IMR-90 (cell line): Measurements from ENCODE around the gene USP5. TPM values are rescaled to one million over a fixed set of nuclear protein-coding genes. Genes with fewer than 3 reads are reported as not detected.
A peak's percentile ranks its signal among the peaks of the same experiment; 100 is the strongest.

ENCODE experiments used
- ATAC-seq: fragments of 200-7000 bp; cut with Tn5 transposase; 2 replicates; pipeline ENCODE4 v1.9.1; 2020; ENCODE audit warnings: low read depth, mild to moderate bottlenecking, moderate library complexity
- BruUV-seq: library from RNA; stranded (reverse); fragments of 400-500 nt; replicated peaks from 2 replicates; lab custom pipeline; 2021; lab: Mats Ljungman, UMichigan
- CTCF ChIA-PET: fragments of 300-600 bp; formaldehyde crosslinking; extraction: SDS; loops from one replicate; lab custom pipeline; 2021; ENCODE audit warnings: antibody characterized with exemption; lab: Yijun Ruan, JAX
- POLR2A ChIA-PET: fragments of 300-600 bp; sonication (Branson Sonifier 250); formaldehyde crosslinking; loops from one replicate; lab custom pipeline; 2022; ENCODE audit warnings: antibody characterized with exemption; ENCODE audit not compliant: unreplicated experiment; lab: Charles Lee
- DNase-seq: peaks from one replicate; pipeline ENCODE4 v3.0.0; 2013
- H2AFZ ChIP-seq: replicated peaks from 2 replicates; pipeline ENCODE3; 2013; ENCODE audit warnings: low read length, mild to moderate bottlenecking; ENCODE audit not compliant: poor library complexity
- H2AK5ac ChIP-seq: 2 replicates; pipeline ENCODE4 v1.6.1; 2013; ENCODE audit warnings: low read depth, low read length, inconsistent platforms
- H2AK9ac ChIP-seq: replicated peaks from 2 replicates; pipeline ENCODE3; 2013; ENCODE audit warnings: mild to moderate bottlenecking, low read depth, low read length, moderate library complexity; ENCODE audit not compliant: poor library complexity
- H2BK120ac ChIP-seq: 2 replicates; pipeline ENCODE4 v1.6.1; 2013; ENCODE audit warnings: low read depth, low read length, inconsistent platforms
- H2BK15ac ChIP-seq: 3 replicates; pipeline ENCODE4 v1.6.1; 2013; ENCODE audit warnings: low read depth, low read length, inconsistent platforms
- H2BK20ac ChIP-seq: 2 replicates; pipeline ENCODE4 v1.6.1; 2013; ENCODE audit warnings: low read depth, mild to moderate bottlenecking, inconsistent platforms, low read length, moderate library complexity
- H2BK5ac ChIP-seq: 2 replicates; pipeline ENCODE4 v1.6.1; 2013; ENCODE audit warnings: mild to moderate bottlenecking, low read depth, low read length, inconsistent platforms; ENCODE audit not compliant: poor library complexity, severe bottlenecking
- H3K14ac ChIP-seq: replicated peaks from 2 replicates; pipeline ENCODE4 v1.6.1; 2013; ENCODE audit warnings: low read depth, low read length, inconsistent platforms
- H3K18ac ChIP-seq: 2 replicates; pipeline ENCODE4 v1.6.1; 2013; ENCODE audit warnings: low read depth, low read length, control low read depth
- H3K23ac ChIP-seq: 2 replicates; pipeline ENCODE4 v1.6.1; 2013; ENCODE audit warnings: low read depth, low read length, inconsistent platforms
- H3K27ac ChIP-seq: 2 replicates; pipeline ENCODE4 v1.5.1; 2013; ENCODE audit warnings: mild to moderate bottlenecking, control low read depth, low read length; ENCODE audit not compliant: insufficient read depth
- H3K27me3 ChIP-seq: 2 replicates; pipeline ENCODE4 v1.6.1; 2013; ENCODE audit warnings: low read length; ENCODE audit not compliant: control insufficient read depth, insufficient read depth
- H3K36me3 ChIP-seq: 2 replicates; pipeline ENCODE4 v1.6.1; 2013; ENCODE audit warnings: low read length, mixed read lengths; ENCODE audit not compliant: control insufficient read depth, insufficient read depth
- H3K4ac ChIP-seq: 2 replicates; pipeline ENCODE4 v1.6.1; 2013; ENCODE audit warnings: low read depth, low read length, inconsistent platforms
- H3K4me1 ChIP-seq: 2 replicates; pipeline ENCODE4 v1.6.1; 2013; ENCODE audit warnings: low read length, mixed read lengths; ENCODE audit not compliant: control insufficient read depth, insufficient read depth
- H3K4me2 ChIP-seq: 2 replicates; pipeline ENCODE4 v1.6.1; 2013; ENCODE audit warnings: low read depth, mild to moderate bottlenecking, control low read depth, low read length, moderate library complexity
- H3K4me3 ChIP-seq: 2 replicates; pipeline ENCODE4 v1.5.1; 2013; ENCODE audit warnings: low read depth, mild to moderate bottlenecking, control low read depth, low read length, moderate library complexity; ENCODE audit not compliant: insufficient read depth
- H3K56ac ChIP-seq: 2 replicates; pipeline ENCODE4 v1.6.1; 2013; ENCODE audit warnings: low read length, inconsistent platforms; ENCODE audit not compliant: insufficient read depth; ENCODE audit errors: extremely low read depth
- H3K79me1 ChIP-seq, 2 experiments: 2 replicates each; pipeline ENCODE4 v1.6.1; 2013; ENCODE audit warnings: low read length in 2 of 2, inconsistent platforms in 1 of 2, low read depth in 1 of 2
- H3K9ac ChIP-seq: 2 replicates; pipeline ENCODE4 v1.6.1; 2013; ENCODE audit warnings: low read depth, low read length, control low read depth
- H3K9me1 ChIP-seq: 2 replicates; pipeline ENCODE4 v1.6.1; 2013; ENCODE audit warnings: low read length, inconsistent platforms; ENCODE audit not compliant: insufficient read depth
- H3K9me3 ChIP-seq: 2 replicates; pipeline ENCODE4 v1.6.1; 2013; ENCODE audit warnings: low read length; ENCODE audit not compliant: control insufficient read depth, insufficient read depth
- H4K20me1 ChIP-seq: 2 replicates; pipeline ENCODE4 v1.6.1; 2013; ENCODE audit warnings: low read length, inconsistent platforms; ENCODE audit not compliant: insufficient read depth
- H4K5ac ChIP-seq: 2 replicates; pipeline ENCODE4 v1.6.1; 2013; ENCODE audit warnings: mild to moderate bottlenecking, low read depth, low read length, control low read depth
- H4K8ac ChIP-seq, 2 experiments: 2 replicates each; pipeline ENCODE4 v1.6.1; 2013; ENCODE audit warnings: low read depth in 2 of 2, low read length in 2 of 2, control low read depth in 1 of 2, inconsistent platforms in 1 of 2
- H4K91ac ChIP-seq: 2 replicates; pipeline ENCODE4 v1.6.1; 2013; ENCODE audit warnings: low read depth, low read length, inconsistent platforms; ENCODE audit not compliant: insufficient read depth
- MAZ ChIP-seq: IDR thresholded peaks from 2 replicates; pipeline ENCODE4 v1.6.1; 2012; ENCODE audit warnings: low read depth, mild to moderate bottlenecking, low read length, improper control_type of control experiment, moderate library complexity, borderline replicate concordance
- MXI1 ChIP-seq: IDR thresholded peaks from 2 replicates; pipeline ENCODE4 v1.6.1; 2012; ENCODE audit warnings: low read depth, mild to moderate bottlenecking, low read length, moderate library complexity, borderline replicate concordance
- POLR2A ChIP-seq: IDR thresholded peaks from 2 replicates; pipeline ENCODE4 v1.6.1; 2012; ENCODE audit warnings: mild to moderate bottlenecking, low read depth, low read length
- RAD21 ChIP-seq: IDR thresholded peaks from 2 replicates; pipeline ENCODE4 v1.6.1; 2012; ENCODE audit warnings: low read length, improper control_type of control experiment
- RCOR1 ChIP-seq: IDR thresholded peaks from 2 replicates; pipeline ENCODE4 v1.6.1; 2012; ENCODE audit warnings: mild to moderate bottlenecking, low read length, improper control_type of control experiment; ENCODE audit not compliant: insufficient replicate concordance
- RFX5 ChIP-seq: IDR thresholded peaks from 2 replicates; pipeline ENCODE4 v1.8.0; 2012; ENCODE audit warnings: low read depth, mild to moderate bottlenecking, low read length, moderate library complexity
- WGBS, 2 experiments: methylation state at CpG; one replicate each; pipeline versions ENCODE4 v1.1.5 to v1.1.7; 2013; ENCODE audit warnings: missing lambda C conversion rate in 2 of 2; ENCODE audit not compliant: insufficient read length in 1 of 2; ENCODE audit errors: extremely low coverage in 2 of 2; 5-methylcytosine and 5-hydroxymethylcytosine counted together
- dilution Hi-C: fragments of 300-500 bp; cut with HindIII; formaldehyde crosslinking; loops from one replicate; pipeline ENCODE4 v1.14.3; 2018; ENCODE audit warnings: low sequenced_read_pairs; ENCODE audit not compliant: unreplicated experiment
- in situ Hi-C: fragments of 300-500 bp; cut with MboI; formaldehyde crosslinking; loops from 3 replicates; pipeline ENCODE4 v1.14.3; 2019; ENCODE audit warnings: low sequenced_read_pairs, inconsistent platforms, mixed read lengths
- intact Hi-C: fragments of 100-400 bp; cut with micrococcal nuclease; formaldehyde crosslinking; loops from 2 replicates; pipeline ENCODE4 v1.10.0; 2022
- polyA plus RNA-seq, 3 experiments: library from polyadenylated mRNA; depleted of rRNA; stranded (reverse); fragments of >200 nt; gene quantifications; 2 replicates each; pipeline ENCODE4 v1.2.3, GENCODE V29; 2012; ENCODE audit warnings: low replicate concordance in 1 of 3
- total RNA-seq: library from RNA; depleted of rRNA; stranded (reverse); fragments of >200 nt; gene quantifications from 2 replicates; pipeline ENCODE4 v1.2.3, GENCODE V29; 2012
- TF ChIP-seq, protein P1 (sequence below): conservative IDR thresholded peaks from 2 replicates; pipeline ENCODE4 v1.5.1; 2012; ENCODE audit warnings: mild to moderate bottlenecking, low read depth, low read length, improper control_type of control experiment
- TF ChIP-seq, protein P2 (sequence below): fragments of 150-350 bp; IDR thresholded peaks from 2 replicates; pipeline ENCODE4 v1.6.1; 2016; ENCODE audit warnings: low read depth, mild to moderate bottlenecking, low read length, moderate library complexity, borderline replicate concordance

The USP5 gene
- total and polyA plus RNA-seq, 2 of the 4 experiments (the other 2 are of a cell fraction), result 69.7 to 125 TPM

DNA sequence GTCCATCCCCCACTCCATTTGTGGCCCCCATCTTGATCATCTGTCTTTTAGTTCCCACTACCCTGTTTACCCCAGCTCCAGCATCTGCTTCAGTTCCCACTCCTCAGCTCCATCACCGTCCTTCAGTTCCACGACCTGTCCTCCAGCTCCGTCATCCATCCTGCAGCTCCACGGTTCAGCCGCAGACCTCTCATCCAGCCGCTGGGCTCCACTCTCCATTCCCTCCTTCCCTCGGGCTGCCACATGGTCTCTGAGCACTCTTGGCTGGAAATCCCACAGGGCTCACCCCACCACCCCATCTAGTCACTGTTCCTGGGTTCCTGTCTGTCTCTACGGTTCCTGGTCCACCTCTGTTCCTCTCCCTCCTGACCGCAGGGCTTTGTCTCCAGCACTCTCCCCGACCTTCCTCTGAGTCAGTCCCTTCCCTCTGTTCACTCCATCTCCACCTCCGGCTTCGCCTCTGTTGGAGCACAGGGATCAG is 27.0 kb upstream of the USP5 start:
- in situ Hi-C loops, result loop anchor here (5.0 to 10.0 kb wide), 2 partner anchors 73 to 210 kb away; partner anchors contain the start of gene MLF2
- peak overlapping the region; percentile 19; the same call in 1 of the 2 replicates for H3K23ac ChIP-seq
- H4K20me1 ChIP-seq, result peaks cover 6% of the 10 kb centered on the region; the same call in 1 of the 2 replicates
- peak overlapping the region; percentile 38; the same call in 1 of the 2 replicates for H4K91ac ChIP-seq
- no peak overlapping the region for H2BK15ac ChIP-seq
- H3K18ac ChIP-seq, result no peak overlapping the region
- H3K9ac ChIP-seq, result no peak overlapping the region
- BruUV-seq, result no TSS peak
- peak overlapping the region in 1 of 2 experiments; percentile 78; a peak in 1 of 4 replicates for H4K8ac ChIP-seq
- H3K14ac ChIP-seq, result peak overlapping the region; percentile 67
- no peak overlapping the region; the same call in 1 of the 2 replicates for H4K5ac ChIP-seq
- H2AK5ac ChIP-seq, result peak overlapping the region; percentile 69
- intact Hi-C loops, result loop anchor here (1.0 to 5.0 kb wide), 6 partner anchors 47 to 208 kb away; partner anchors contain the start of genes MLF2 and ZNF384
- no peaks in the 10 kb centered on the region for H3K9me3 ChIP-seq
- H3K56ac ChIP-seq, result no peak overlapping the region
- peak overlapping the region; percentile 94 for H2AK9ac ChIP-seq
- H3K27ac ChIP-seq, result no peak overlapping the region
- H2BK20ac ChIP-seq, result no peak overlapping the region; the same call in 1 of the 2 replicates
- no peak overlapping the region for H3K4me3 ChIP-seq
- H3K4me2 ChIP-seq, result peak overlapping the region; percentile 73
- WGBS, 2 experiments, result 59% methylated on average over 10 of the region's 12 CpGs; no CpG with 5 or more reads in 1 of the 2 experiments
- ChIA-PET POLR2A (no interaction called here), CTCF (interaction anchor here (1.0 kb wide), 1 partner anchor 58 kb away, joined by 4 read pairs; the partner anchor contains the start of gene PTMS)
- peak overlapping the region; percentile 68 for H3K4ac ChIP-seq
- no peak for ATAC-seq
- peak overlapping the region; percentile 89 for H2AFZ ChIP-seq
- DNase-seq, result peak; percentile 52
- dilution Hi-C loops, result no loop called here
- H3K36me3 ChIP-seq, result no peaks in the 10 kb centered on the region
- no peak overlapping the region for H2BK120ac ChIP-seq
- H3K9me1 ChIP-seq, result peaks cover 3% of the 10 kb centered on the region; the same call in 1 of the 2 replicates
- H3K27me3 ChIP-seq, result peaks cover 2% of the 10 kb centered on the region; the same call in 1 of the 2 replicates
- TF ChIP-seq POLR2A (no peak), MAZ (no peak), RCOR1 (no peak), RFX5 (no peak), MXI1 (no peak), RAD21 (no peak)
- TF ChIP-seq, protein P1, sequence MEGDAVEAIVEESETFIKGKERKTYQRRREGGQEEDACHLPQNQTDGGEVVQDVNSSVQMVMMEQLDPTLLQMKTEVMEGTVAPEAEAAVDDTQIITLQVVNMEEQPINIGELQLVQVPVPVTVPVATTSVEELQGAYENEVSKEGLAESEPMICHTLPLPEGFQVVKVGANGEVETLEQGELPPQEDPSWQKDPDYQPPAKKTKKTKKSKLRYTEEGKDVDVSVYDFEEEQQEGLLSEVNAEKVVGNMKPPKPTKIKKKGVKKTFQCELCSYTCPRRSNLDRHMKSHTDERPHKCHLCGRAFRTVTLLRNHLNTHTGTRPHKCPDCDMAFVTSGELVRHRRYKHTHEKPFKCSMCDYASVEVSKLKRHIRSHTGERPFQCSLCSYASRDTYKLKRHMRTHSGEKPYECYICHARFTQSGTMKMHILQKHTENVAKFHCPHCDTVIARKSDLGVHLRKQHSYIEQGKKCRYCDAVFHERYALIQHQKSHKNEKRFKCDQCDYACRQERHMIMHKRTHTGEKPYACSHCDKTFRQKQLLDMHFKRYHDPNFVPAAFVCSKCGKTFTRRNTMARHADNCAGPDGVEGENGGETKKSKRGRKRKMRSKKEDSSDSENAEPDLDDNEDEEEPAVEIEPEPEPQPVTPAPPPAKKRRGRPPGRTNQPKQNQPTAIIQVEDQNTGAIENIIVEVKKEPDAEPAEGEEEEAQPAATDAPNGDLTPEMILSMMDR, result no peak
- TF ChIP-seq, protein P2, sequence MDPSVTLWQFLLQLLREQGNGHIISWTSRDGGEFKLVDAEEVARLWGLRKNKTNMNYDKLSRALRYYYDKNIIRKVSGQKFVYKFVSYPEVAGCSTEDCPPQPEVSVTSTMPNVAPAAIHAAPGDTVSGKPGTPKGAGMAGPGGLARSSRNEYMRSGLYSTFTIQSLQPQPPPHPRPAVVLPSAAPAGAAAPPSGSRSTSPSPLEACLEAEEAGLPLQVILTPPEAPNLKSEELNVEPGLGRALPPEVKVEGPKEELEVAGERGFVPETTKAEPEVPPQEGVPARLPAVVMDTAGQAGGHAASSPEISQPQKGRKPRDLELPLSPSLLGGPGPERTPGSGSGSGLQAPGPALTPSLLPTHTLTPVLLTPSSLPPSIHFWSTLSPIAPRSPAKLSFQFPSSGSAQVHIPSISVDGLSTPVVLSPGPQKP, result no peak
- H2BK5ac ChIP-seq, result no peak overlapping the region
- H3K4me1 ChIP-seq, result peaks cover 22% of the 10 kb centered on the region
- peaks cover 8 to 46% of the 10 kb centered on the region in 2 experiments; a peak in 3 of 4 replicates for H3K79me1 ChIP-seq
